GM04504 (cell line): ENCODE measurements around the gene SIAE.
"Not testable (repeated sequence)": the region's sequence is repeated elsewhere in the genome, so short reads cannot be mapped to it uniquely, and the experiment has no call there.

Experiments
- DNase-seq: peaks from one replicate; pipeline ENCODE4 v3.0.0-alpha.2; 2012; ENCODE audit warnings: low read depth

SIAE gene

GRCh38 chr11:124623861-124624525, 49.5 kb downstream of the SIAE start:
- DNase-seq, result no peak

GRCh38 chr11:124622531-124623451, 50.7 kb downstream of the SIAE start, which contains the start of gene TBRG1:
Gene TBRG1, plus strand, starts transcription at chr11:124622864. Its CDS starts 220 bp downstream, at chr11:124623084.
- DNase-seq, result peak; percentile 79

GRCh38 chr11:124618863-124619262, 54.7 kb downstream of the SIAE start:
- no peak for DNase-seq

- no peak for DNase-seq
These were observed 60.8 kb downstream of the SIAE start for GRCh38 chr11:124612567-124613246.

- no peak for DNase-seq
These were observed 61.5 kb downstream of the SIAE start for GRCh38 chr11:124612045-124612444.

GRCh38 chr11:124611064-124611463, 62.5 kb downstream of the SIAE start, which contains the start of gene PANX3:
Gene PANX3, plus strand, starts transcription at chr11:124611428. Its CDS starts 129 bp downstream, at chr11:124611557.
- DNase-seq, result no peak

- no peak for DNase-seq
These were observed 63.2 kb downstream of the SIAE start for GRCh38 chr11:124610295-124610694.

- DNase-seq, result no peak
These were observed 65.4 kb downstream of the SIAE start for GRCh38 chr11:124608147-124608546.

- DNase-seq, result no peak
These were observed 67.8 kb downstream of the SIAE start for GRCh38 chr11:124605719-124606118.

GRCh38 chr11:124602723-124603122, 70.8 kb downstream of the SIAE start:
- not testable (repeated sequence) for DNase-seq

GRCh38 chr11:124602193-124602592, 71.3 kb downstream of the SIAE start:
- peak; percentile 20 for DNase-seq

- DNase-seq, result no peak
These were observed 72.8 kb downstream of the SIAE start for GRCh38 chr11:124600621-124601320.

- DNase-seq, result no peak
These were observed 75.9 kb downstream of the SIAE start for GRCh38 chr11:124597626-124598025.

GRCh38 chr11:124595302-124595701, 78.2 kb downstream of the SIAE start:
- DNase-seq, result no peak

GRCh38 chr11:124592627-124593026, 80.9 kb downstream of the SIAE start:
- no peak for DNase-seq

- DNase-seq, result no peak
These were observed 82.1 kb downstream of the SIAE start for GRCh38 chr11:124591430-124591829.

- peak; percentile 27 for DNase-seq
These were observed 87.2 kb downstream of the SIAE start for GRCh38 chr11:124586238-124586860.

GRCh38 chr11:124584681-124585372, 88.7 kb downstream of the SIAE start:
- DNase-seq, result no peak

- DNase-seq, result no peak
These were observed 89.8 kb downstream of the SIAE start for GRCh38 chr11:124583781-124584180.
